ENCODE data around the gene MARCHF9.

GRCh38 chr12:57736741-57737466 is 18.0 kb upstream of the MARCHF9 start:
- TF ChIP-seq CTCF (IDR thresholded peaks at IDR 0.05) = no peak
- TF ChIP-seq POLR2A (IDR thresholded peaks at IDR 0.05) = no peak
